Measurements from ENCODE around the gene SDC4.

GRCh38 chr20:45315672-45316071 lies 32.6 kb downstream of the SDC4 start:
- TF ChIP-seq CTCF (IDR thresholded peaks at IDR 0.05; ENCODE audit: low read length) (no peak), EZH2phosphoT487 (IDR thresholded peaks at IDR 0.05; ENCODE audit: low read length) (no peak)
